Raji (cell line): ENCODE data around the gene SH3BP2.
A peak's percentile ranks its signal among the peaks of the same experiment; 100 is the strongest.

ENCODE experiments used
- POLR2A ChIP-seq: IDR thresholded peaks from 2 replicates; pipeline ENCODE4 v1.6.1; 2011; ENCODE audit warnings: low read depth, low read length, control low read depth; ENCODE audit not compliant: insufficient read depth

Gene SH3BP2

GRCh38 chr4:2804973-2805501 lies 12.2 kb downstream of the SH3BP2 start:
- TF ChIP-seq POLR2A, result no peak

- no peak for TF ChIP-seq POLR2A
These were observed 13.0 kb downstream of the SH3BP2 start for GRCh38 chr4:2805712-2806389.

- no peak for TF ChIP-seq POLR2A
These were observed 13.8 kb downstream of the SH3BP2 start for GRCh38 chr4:2806390-2807355.

- no peak for TF ChIP-seq POLR2A
These were observed 14.7 kb downstream of the SH3BP2 start for GRCh38 chr4:2807571-2807970.

GRCh38 chr4:2808001-2808400 lies 15.1 kb downstream of the SH3BP2 start:
- TF ChIP-seq POLR2A, result no peak

GRCh38 chr4:2809610-2810180 lies 16.8 kb downstream of the SH3BP2 start:
- TF ChIP-seq POLR2A, result no peak

GRCh38 chr4:2810388-2810787 lies 17.5 kb downstream of the SH3BP2 start:
- TF ChIP-seq POLR2A, result no peak

GRCh38 chr4:2811830-2812611 lies 19.1 kb downstream of the SH3BP2 start:
- peak; percentile 88 for TF ChIP-seq POLR2A

GRCh38 chr4:2812612-2813354 lies 19.9 kb downstream of the SH3BP2 start:
- no peak for TF ChIP-seq POLR2A

- TF ChIP-seq POLR2A, result no peak
These were observed 20.8 kb downstream of the SH3BP2 start for GRCh38 chr4:2813446-2814405.

- TF ChIP-seq POLR2A, result no peak
These were observed 21.9 kb downstream of the SH3BP2 start for GRCh38 chr4:2814627-2815270.

- TF ChIP-seq POLR2A, result no peak
These were observed 23.6 kb downstream of the SH3BP2 start for GRCh38 chr4:2816401-2816954.

- TF ChIP-seq POLR2A, result no peak
These were observed 24.3 kb downstream of the SH3BP2 start for GRCh38 chr4:2817137-2817536.
